AG04449 (cell line): ENCODE measurements around the gene ATP6V1C2.
"Not testable (repeated sequence)": the region's sequence is repeated elsewhere in the genome, so short reads cannot be mapped to it uniquely, and the experiment has no call there.

Experiments
- CTCF ChIA-PET: fragments of 350-600 bp; formaldehyde crosslinking; extraction: SDS; loops from one replicate; lab custom pipeline; 2021; ENCODE audit warnings: antibody characterized with exemption; lab: Yijun Ruan, JAX
- POLR2A ChIA-PET: fragments of 400-600, 350-600 bp; formaldehyde crosslinking; extraction: SDS; loops from one replicate; lab custom pipeline; 2020; ENCODE audit warnings: antibody characterized with exemption, inconsistent platforms; lab: Yijun Ruan, JAX
- DNase-seq: peaks from one replicate; pipeline ENCODE4 v3.0.0-alpha.2; 2010; ENCODE audit warnings: low read depth, low spot score
- H3K4me3 ChIP-seq: 2 replicates; pipeline ENCODE4 v1.5.1; 2011; ENCODE audit warnings: low read depth, mild to moderate bottlenecking, control low read depth, low read length
- CTCF ChIP-seq: IDR thresholded peaks from one replicate; pipeline ENCODE4 v1.5.1; 2011; ENCODE audit warnings: mild to moderate bottlenecking, moderate library complexity, low read length, control low read depth, inconsistent platforms; ENCODE audit not compliant: insufficient read depth; ENCODE audit errors: missing control alignments

The ATP6V1C2 gene

GRCh38 chr2:10806543-10806942 is 85.1 kb downstream of the ATP6V1C2 start:
- H3K4me3 ChIP-seq: no peak overlapping the region
- TF ChIP-seq CTCF: no peak
- ChIA-PET CTCF (no interaction called here), POLR2A (no interaction called here)
- no peak for DNase-seq

GRCh38 chr2:10810202-10811161 is 89.1 kb downstream of the ATP6V1C2 start:
- ChIA-PET CTCF (no interaction called here), POLR2A (no interaction called here)
- TF ChIP-seq CTCF: no peak
- peak overlapping the region; percentile 74 for H3K4me3 ChIP-seq
- no peak for DNase-seq

GRCh38 chr2:10811517-10811916 is 90.1 kb downstream of the ATP6V1C2 start:
- POLR2A ChIA-PET: no interaction called here

GRCh38 chr2:10812362-10813162 is 91.1 kb downstream of the ATP6V1C2 start, which contains the start of gene PDIA6:
TSS of gene PDIA6 (minus strand) at chr2:10812785. CDS start at chr2:10812696, 89 bp downstream.
- DNase-seq: peak; percentile 62
- ChIA-PET CTCF (interaction anchor here (1.0 to 3.0 kb wide), 6 partner anchors 11 to 320 kb away, joined by 4 to 15 read pairs (median 6); a partner anchor contains a TSS), POLR2A (interaction anchor here (1.5 kb wide), 1 partner anchor 34 kb away, joined by 3 read pairs; no protein-coding TSS in a partner anchor)
- H3K4me3 ChIP-seq: peak within 1 kb of the TSS; percentile 74
- no peak for TF ChIP-seq CTCF

More at GRCh38 chr2:10811517-10811916, 90.1 kb downstream of the ATP6V1C2 start:
- DNase-seq: no peak
- H3K4me3 ChIP-seq: peak overlapping the region; percentile 74
- TF ChIP-seq CTCF: no peak
- CTCF ChIA-PET: interaction anchor here (1.0 to 3.0 kb wide), 6 partner anchors 10 to 321 kb away, joined by 4 to 15 read pairs (median 6); a partner anchor contains a TSS

- DNase-seq: not testable (repeated sequence)
- CTCF ChIA-PET: interaction anchor here (1.4 to 3.0 kb wide), 2 partner anchors 19 to 397 kb away, joined by 3 to 15 read pairs; no protein-coding TSS in a partner anchor
- POLR2A ChIA-PET: interaction anchor here (1.5 kb wide), 1 partner anchor 34 kb away, joined by 3 read pairs; no protein-coding TSS in a partner anchor
- H3K4me3 ChIP-seq: peak overlapping the region; percentile 59
Observed at GRCh38 chr2:10813163-10814138, 92.0 kb downstream of the ATP6V1C2 start.

- TF ChIP-seq CTCF: no peak
- DNase-seq: no peak
Observed at GRCh38 chr2:10814142-10814541, 92.7 kb downstream of the ATP6V1C2 start.

More at GRCh38 chr2:10814142-10814541, 92.7 kb downstream of the ATP6V1C2 start:
- POLR2A ChIA-PET: no interaction called here
- H3K4me3 ChIP-seq: no peak overlapping the region
- CTCF ChIA-PET: interaction anchor here (0.7 to 3.0 kb wide), 3 partner anchors 10 to 397 kb away, joined by 3 to 15 read pairs (median 3); no protein-coding TSS in a partner anchor
